ENCODE data around the gene AADAT. TPM values are rescaled to one million over a fixed set of nuclear protein-coding genes. Genes with fewer than 3 reads are reported as not detected.

Gene AADAT
- total and polyA plus RNA-seq, 9 of the 15 experiments (the other 6 are each of a cell fraction or from before 2014, with no cell fraction given) = 0.06 to 0.07 TPM; not detected in 7

DNA sequence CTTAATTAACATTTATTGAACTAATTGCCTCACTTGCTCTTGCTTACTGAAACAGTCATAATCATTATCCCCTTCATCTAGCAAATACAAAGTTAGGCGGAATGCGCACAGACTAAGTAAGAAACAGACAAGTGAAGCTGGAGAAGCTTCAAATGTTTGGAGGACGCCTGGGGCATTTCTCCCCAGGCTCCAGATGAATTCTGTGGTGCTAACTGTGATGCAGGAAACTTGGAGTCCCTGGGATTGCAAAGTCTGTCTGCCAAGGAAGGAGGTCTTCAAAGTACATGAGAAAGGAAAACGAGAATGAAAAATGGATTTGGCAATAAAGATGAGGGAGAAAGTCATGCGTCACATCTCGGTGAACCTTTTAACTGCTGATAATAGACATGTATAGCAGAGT, 40.0 kb downstream of the AADAT start:
- H3K36me3 ChIP-seq (ENCODE audit: control insufficient read depth, insufficient read depth, low read length) = no peaks in the 10 kb centered on the region
- ATAC-seq (no peak), FAIRE-seq (no peak), DNase-seq (ENCODE audit: extremely low read depth in 1 of 4, low spot score in 3 of 4) (no peak)
- no peak overlapping the region for H3K9ac ChIP-seq (ENCODE audit: insufficient read depth in 1 of 2, low read depth in 2 of 2, low read length in 2 of 2)
- no peaks in the 10 kb centered on the region for H3K9me3 ChIP-seq (replicated peaks; ENCODE audit: control insufficient read depth, insufficient read depth, low read depth, low read length)
- no peaks in the 10 kb centered on the region for H3K9me1 ChIP-seq (ENCODE audit: control insufficient read depth, insufficient read depth, low read length)
- no peak overlapping the region for H3K4me2 ChIP-seq (ENCODE audit: insufficient read depth, low read length)
- intact Hi-C loops (cut with micrococcal nuclease) (loop anchor here (10.0 kb wide), 1 partner anchor 145 kb away; no protein-coding TSS in a partner anchor), in situ Hi-C loops (cut with MboI) (loop anchor here (25.0 kb wide), 1 partner anchor 437 kb away; the partner anchor contains the start of genes CLCN3 and NEK1)
- ChIA-PET CTCF (ENCODE audit: low intra/inter-chr PET ratio) (interaction anchor here (0.6 to 1.3 kb wide), 2 partner anchors 240 to 657 kb away, joined by 3 read pairs; no protein-coding TSS in a partner anchor), POLR2A (interaction anchor here (0.7 kb wide), 1 partner anchor 20 kb away, joined by 3 read pairs; no protein-coding TSS in a partner anchor)
- BruUV-seq (replicated peaks) = no TSS peak
- H3K27ac ChIP-seq (ENCODE audit: extremely low read depth, low read depth, low read length) = no peak overlapping the region
- no peak overlapping the region for H3K4me3 ChIP-seq
- H2AFZ ChIP-seq (ENCODE audit: low read depth, low read length) = no peak overlapping the region
- no peaks in the 10 kb centered on the region for H4K20me1 ChIP-seq (replicated peaks; ENCODE audit: control insufficient read depth, insufficient read depth, low read length)
- no peaks in the 10 kb centered on the region for H3K79me2 ChIP-seq (ENCODE audit: control insufficient read depth, insufficient read depth, low read length)
- 0% methylated on average over 6 of the region's 6 CpGs for WGBS (ENCODE audit: insufficient coverage, low coverage, missing lambda C conversion rate)
- no peaks in the 10 kb centered on the region for H3K4me1 ChIP-seq (replicated peaks in 1 of 2; ENCODE audit: control insufficient read depth in 2 of 2, insufficient read depth in 2 of 2, low read length in 2 of 2)
- no peaks in the 10 kb centered on the region for H3K27me3 ChIP-seq (ENCODE audit: control insufficient read depth in 2 of 2, insufficient read depth in 2 of 2, low read length in 2 of 2)
- TF ChIP-seq EP300 (IDR thresholded peaks at IDR 0.05; ENCODE audit: low read length) (no peak), NR2C1 (IDR thresholded peaks at IDR 0.05) (no peak), NR2C1 (tag; IDR thresholded peaks at IDR 0.05) (no peak), GTF2F1 (IDR thresholded peaks at IDR 0.05; ENCODE audit: low read depth, low read length) (no peak), ZBTB8A (IDR thresholded peaks at IDR 0.05; ENCODE audit: partially characterized antibody) (no peak), SMC3 (conservative IDR thresholded peaks at IDR 0.05; ENCODE audit: insufficient read depth, low read depth, low read length) (no peak), SPI1 (IDR thresholded peaks at IDR 0.05; ENCODE audit: borderline replicate concordance, low read depth, low read length) (no peak)
- TF ChIP-seq, protein P1, sequence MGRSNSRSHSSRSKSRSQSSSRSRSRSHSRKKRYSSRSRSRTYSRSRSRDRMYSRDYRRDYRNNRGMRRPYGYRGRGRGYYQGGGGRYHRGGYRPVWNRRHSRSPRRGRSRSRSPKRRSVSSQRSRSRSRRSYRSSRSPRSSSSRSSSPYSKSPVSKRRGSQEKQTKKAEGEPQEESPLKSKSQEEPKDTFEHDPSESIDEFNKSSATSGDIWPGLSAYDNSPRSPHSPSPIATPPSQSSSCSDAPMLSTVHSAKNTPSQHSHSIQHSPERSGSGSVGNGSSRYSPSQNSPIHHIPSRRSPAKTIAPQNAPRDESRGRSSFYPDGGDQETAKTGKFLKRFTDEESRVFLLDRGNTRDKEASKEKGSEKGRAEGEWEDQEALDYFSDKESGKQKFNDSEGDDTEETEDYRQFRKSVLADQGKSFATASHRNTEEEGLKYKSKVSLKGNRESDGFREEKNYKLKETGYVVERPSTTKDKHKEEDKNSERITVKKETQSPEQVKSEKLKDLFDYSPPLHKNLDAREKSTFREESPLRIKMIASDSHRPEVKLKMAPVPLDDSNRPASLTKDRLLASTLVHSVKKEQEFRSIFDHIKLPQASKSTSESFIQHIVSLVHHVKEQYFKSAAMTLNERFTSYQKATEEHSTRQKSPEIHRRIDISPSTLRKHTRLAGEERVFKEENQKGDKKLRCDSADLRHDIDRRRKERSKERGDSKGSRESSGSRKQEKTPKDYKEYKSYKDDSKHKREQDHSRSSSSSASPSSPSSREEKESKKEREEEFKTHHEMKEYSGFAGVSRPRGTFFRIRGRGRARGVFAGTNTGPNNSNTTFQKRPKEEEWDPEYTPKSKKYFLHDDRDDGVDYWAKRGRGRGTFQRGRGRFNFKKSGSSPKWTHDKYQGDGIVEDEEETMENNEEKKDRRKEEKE (IDR thresholded peaks at IDR 0.05; ENCODE audit: borderline replicate concordance in 1 of 2, control insufficient read depth in 1 of 2, low read depth in 2 of 2, low read length in 1 of 2) = no peak
- TF ChIP-seq, protein P2, sequence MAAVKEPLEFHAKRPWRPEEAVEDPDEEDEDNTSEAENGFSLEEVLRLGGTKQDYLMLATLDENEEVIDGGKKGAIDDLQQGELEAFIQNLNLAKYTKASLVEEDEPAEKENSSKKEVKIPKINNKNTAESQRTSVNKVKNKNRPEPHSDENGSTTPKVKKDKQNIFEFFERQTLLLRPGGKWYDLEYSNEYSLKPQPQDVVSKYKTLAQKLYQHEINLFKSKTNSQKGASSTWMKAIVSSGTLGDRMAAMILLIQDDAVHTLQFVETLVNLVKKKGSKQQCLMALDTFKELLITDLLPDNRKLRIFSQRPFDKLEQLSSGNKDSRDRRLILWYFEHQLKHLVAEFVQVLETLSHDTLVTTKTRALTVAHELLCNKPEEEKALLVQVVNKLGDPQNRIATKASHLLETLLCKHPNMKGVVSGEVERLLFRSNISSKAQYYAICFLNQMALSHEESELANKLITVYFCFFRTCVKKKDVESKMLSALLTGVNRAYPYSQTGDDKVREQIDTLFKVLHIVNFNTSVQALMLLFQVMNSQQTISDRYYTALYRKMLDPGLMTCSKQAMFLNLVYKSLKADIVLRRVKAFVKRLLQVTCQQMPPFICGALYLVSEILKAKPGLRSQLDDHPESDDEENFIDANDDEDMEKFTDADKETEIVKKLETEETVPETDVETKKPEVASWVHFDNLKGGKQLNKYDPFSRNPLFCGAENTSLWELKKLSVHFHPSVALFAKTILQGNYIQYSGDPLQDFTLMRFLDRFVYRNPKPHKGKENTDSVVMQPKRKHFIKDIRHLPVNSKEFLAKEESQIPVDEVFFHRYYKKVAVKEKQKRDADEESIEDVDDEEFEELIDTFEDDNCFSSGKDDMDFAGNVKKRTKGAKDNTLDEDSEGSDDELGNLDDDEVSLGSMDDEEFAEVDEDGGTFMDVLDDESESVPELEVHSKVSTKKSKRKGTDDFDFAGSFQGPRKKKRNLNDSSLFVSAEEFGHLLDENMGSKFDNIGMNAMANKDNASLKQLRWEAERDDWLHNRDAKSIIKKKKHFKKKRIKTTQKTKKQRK (IDR thresholded peaks at IDR 0.05; ENCODE audit: borderline replicate concordance, low read depth, low read length) = no peak

Data from K562 (cell line).